Mesothelial cell of epicardium (in vitro differentiated cells): ENCODE measurements around the gene PDZRN3. TPM values are rescaled to one million over a fixed set of nuclear protein-coding genes. Genes with fewer than 3 reads are reported as not detected.
A peak's percentile ranks its signal among the peaks of the same experiment; 100 is the strongest.

ENCODE experiments used
- DNase-seq, 2 experiments: peaks; one replicate each; pipeline ENCODE4 v3.0.0; 2021; ENCODE audit warnings: low spot score in 2 of 2; ENCODE audit not compliant: unreplicated experiment in 2 of 2
- H3K27ac Mint-ChIP-seq: 2 replicates; pipeline ENCODE4 v1.8.0; 2021; ENCODE audit warnings: mixed read lengths
- H3K27me3 Mint-ChIP-seq: 2 replicates; pipeline ENCODE4 v1.8.0; 2021; ENCODE audit warnings: low read depth, mixed read lengths
- H3K36me3 Mint-ChIP-seq: 2 replicates; pipeline ENCODE4 v1.8.0; 2021; ENCODE audit warnings: mixed read lengths
- H3K4me1 Mint-ChIP-seq: 2 replicates; pipeline ENCODE4 v1.8.0; 2021; ENCODE audit warnings: mixed read lengths
- H3K4me3 Mint-ChIP-seq: 2 replicates; pipeline ENCODE4 v1.8.0; 2021; ENCODE audit warnings: mild to moderate bottlenecking, moderate library complexity, mixed read lengths
- H3K9me3 Mint-ChIP-seq: 2 replicates; pipeline ENCODE4 v1.8.0; 2021; ENCODE audit warnings: mixed read lengths
- CTCF ChIP-seq: fragments of 200-600 bp; sonication (generic); IDR thresholded peaks from one replicate; pipeline ENCODE4 v1.5.0; 2021; ENCODE audit warnings: antibody characterized with exemption; ENCODE audit not compliant: unreplicated experiment
- total RNA-seq: library from RNA; stranded (reverse); gene quantifications from 3 replicates; pipeline ENCODE4 v1.2.1, GENCODE V29; 2021

The PDZRN3 gene
- total RNA-seq, 1 donor from 2014 or later, result 48.4 TPM

GRCh38 chr3:73511571-73512525 lies 112.9 kb downstream of the PDZRN3 start:
- Mint-ChIP-seq H3K27me3 (no peaks in the 10 kb centered on the region), H3K4me1 (peaks cover 52% of the 10 kb centered on the region), H3K27ac (peak overlapping the region; percentile 57), H3K9me3 (no peaks in the 10 kb centered on the region), H3K4me3 (no peak overlapping the region), H3K36me3 (no peaks in the 10 kb centered on the region)
- DNase-seq, result no peak
- no peak for TF ChIP-seq CTCF

GRCh38 chr3:73510784-73511183 lies 114.0 kb downstream of the PDZRN3 start:
- no peaks in the 10 kb centered on the region for H3K36me3 Mint-ChIP-seq
- no peak overlapping the region for H3K4me3 Mint-ChIP-seq
- no peak for DNase-seq
- no peak overlapping the region for H3K27ac Mint-ChIP-seq
- peaks cover 52% of the 10 kb centered on the region for H3K4me1 Mint-ChIP-seq
- H3K9me3 Mint-ChIP-seq, result no peaks in the 10 kb centered on the region
- TF ChIP-seq CTCF, result no peak
- no peaks in the 10 kb centered on the region for H3K27me3 Mint-ChIP-seq

GRCh38 chr3:73510334-73510733 lies 114.4 kb downstream of the PDZRN3 start:
- no peak for TF ChIP-seq CTCF
- H3K27me3 Mint-ChIP-seq, result no peaks in the 10 kb centered on the region
- H3K36me3 Mint-ChIP-seq, result no peaks in the 10 kb centered on the region
- H3K27ac Mint-ChIP-seq, result peak overlapping the region; percentile 0
- no peaks in the 10 kb centered on the region for H3K9me3 Mint-ChIP-seq
- no peak for DNase-seq
- H3K4me3 Mint-ChIP-seq, result no peak overlapping the region
- peaks cover 52% of the 10 kb centered on the region for H3K4me1 Mint-ChIP-seq

- no peaks in the 10 kb centered on the region for H3K9me3 Mint-ChIP-seq
- H3K27me3 Mint-ChIP-seq, result no peaks in the 10 kb centered on the region
- no peaks in the 10 kb centered on the region for H3K36me3 Mint-ChIP-seq
- TF ChIP-seq CTCF, result no peak
- peaks cover 52% of the 10 kb centered on the region for H3K4me1 Mint-ChIP-seq
- H3K4me3 Mint-ChIP-seq, result no peak overlapping the region
- DNase-seq, result no peak
- peak overlapping the region; percentile 52 for H3K27ac Mint-ChIP-seq
Measured at GRCh38 chr3:73509816-73510215, 114.9 kb downstream of the PDZRN3 start.

- DNase-seq, result no peak
- TF ChIP-seq CTCF, result no peak
- H3K27me3 Mint-ChIP-seq, result no peaks in the 10 kb centered on the region
- no peaks in the 10 kb centered on the region for H3K9me3 Mint-ChIP-seq
- no peaks in the 10 kb centered on the region for H3K36me3 Mint-ChIP-seq
- no peak overlapping the region for H3K4me3 Mint-ChIP-seq
- peak overlapping the region; percentile 52 for H3K27ac Mint-ChIP-seq
- H3K4me1 Mint-ChIP-seq, result peaks cover 55% of the 10 kb centered on the region
Measured at GRCh38 chr3:73509066-73509465, 115.7 kb downstream of the PDZRN3 start.
